ENCODE results near the gene PDE5A.

GRCh38 chr4:119638359-119638758 is 9.8 kb upstream of the PDE5A start:
- TF ChIP-seq POLR2AphosphoS5 (IDR thresholded peaks at IDR 0.05; ENCODE audit: low read depth, low read length) (no peak), SIN3A (IDR thresholded peaks at IDR 0.05; ENCODE audit: borderline replicate concordance, insufficient read depth, low read length) (no peak)
- TF ChIP-seq, protein P1, sequence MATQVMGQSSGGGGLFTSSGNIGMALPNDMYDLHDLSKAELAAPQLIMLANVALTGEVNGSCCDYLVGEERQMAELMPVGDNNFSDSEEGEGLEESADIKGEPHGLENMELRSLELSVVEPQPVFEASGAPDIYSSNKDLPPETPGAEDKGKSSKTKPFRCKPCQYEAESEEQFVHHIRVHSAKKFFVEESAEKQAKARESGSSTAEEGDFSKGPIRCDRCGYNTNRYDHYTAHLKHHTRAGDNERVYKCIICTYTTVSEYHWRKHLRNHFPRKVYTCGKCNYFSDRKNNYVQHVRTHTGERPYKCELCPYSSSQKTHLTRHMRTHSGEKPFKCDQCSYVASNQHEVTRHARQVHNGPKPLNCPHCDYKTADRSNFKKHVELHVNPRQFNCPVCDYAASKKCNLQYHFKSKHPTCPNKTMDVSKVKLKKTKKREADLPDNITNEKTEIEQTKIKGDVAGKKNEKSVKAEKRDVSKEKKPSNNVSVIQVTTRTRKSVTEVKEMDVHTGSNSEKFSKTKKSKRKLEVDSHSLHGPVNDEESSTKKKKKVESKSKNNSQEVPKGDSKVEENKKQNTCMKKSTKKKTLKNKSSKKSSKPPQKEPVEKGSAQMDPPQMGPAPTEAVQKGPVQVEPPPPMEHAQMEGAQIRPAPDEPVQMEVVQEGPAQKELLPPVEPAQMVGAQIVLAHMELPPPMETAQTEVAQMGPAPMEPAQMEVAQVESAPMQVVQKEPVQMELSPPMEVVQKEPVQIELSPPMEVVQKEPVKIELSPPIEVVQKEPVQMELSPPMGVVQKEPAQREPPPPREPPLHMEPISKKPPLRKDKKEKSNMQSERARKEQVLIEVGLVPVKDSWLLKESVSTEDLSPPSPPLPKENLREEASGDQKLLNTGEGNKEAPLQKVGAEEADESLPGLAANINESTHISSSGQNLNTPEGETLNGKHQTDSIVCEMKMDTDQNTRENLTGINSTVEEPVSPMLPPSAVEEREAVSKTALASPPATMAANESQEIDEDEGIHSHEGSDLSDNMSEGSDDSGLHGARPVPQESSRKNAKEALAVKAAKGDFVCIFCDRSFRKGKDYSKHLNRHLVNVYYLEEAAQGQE (IDR thresholded peaks at IDR 0.05; ENCODE audit: insufficient read depth in 1 of 2, low read depth in 2 of 2, low read length in 2 of 2) = no peak

All from PFSK-1 (cell line).